BLaER1 (cell line): ENCODE measurements around the gene BMPR1A.
"Not testable (repeated sequence)": the region's sequence is repeated elsewhere in the genome, so short reads cannot be mapped to it uniquely, and the experiment has no call there.

Source experiments
- H3K27ac ChIP-seq: shearing (Covaris generic); formaldehyde crosslinking; 2 replicates; pipeline ENCODE4 v1.8.1; 2022
- H3K27me3 ChIP-seq: shearing (Covaris generic); formaldehyde crosslinking; 2 replicates; pipeline ENCODE4 v1.8.1; 2022
- H3K36me3 ChIP-seq: shearing (Covaris generic); formaldehyde crosslinking; 2 replicates; pipeline ENCODE4 v1.8.1; 2022
- H3K4me1 ChIP-seq: shearing (Covaris generic); formaldehyde crosslinking; 2 replicates; pipeline ENCODE4 v1.8.1; 2022
- H3K4me2 ChIP-seq: shearing (Covaris generic); formaldehyde crosslinking; 2 replicates; pipeline ENCODE4 v1.8.1; 2022
- H3K4me3 ChIP-seq: shearing (Covaris generic); formaldehyde crosslinking; 2 replicates; pipeline ENCODE4 v1.8.1; 2022
- H3K9ac ChIP-seq: shearing (Covaris generic); formaldehyde crosslinking; 2 replicates; pipeline ENCODE4 v1.8.1; 2022
- H3K9me3 ChIP-seq: shearing (Covaris generic); formaldehyde crosslinking; 2 replicates; pipeline ENCODE4 v1.8.1; 2022
- H4K20me1 ChIP-seq: shearing (Covaris generic); formaldehyde crosslinking; 2 replicates; pipeline ENCODE4 v1.8.1; 2022
- Cebpa-rat ChIP-seq: shearing (Covaris generic); IDR thresholded peaks from 2 replicates; pipeline ENCODE4 v1.8.1; 2022

The BMPR1A gene

DNA sequence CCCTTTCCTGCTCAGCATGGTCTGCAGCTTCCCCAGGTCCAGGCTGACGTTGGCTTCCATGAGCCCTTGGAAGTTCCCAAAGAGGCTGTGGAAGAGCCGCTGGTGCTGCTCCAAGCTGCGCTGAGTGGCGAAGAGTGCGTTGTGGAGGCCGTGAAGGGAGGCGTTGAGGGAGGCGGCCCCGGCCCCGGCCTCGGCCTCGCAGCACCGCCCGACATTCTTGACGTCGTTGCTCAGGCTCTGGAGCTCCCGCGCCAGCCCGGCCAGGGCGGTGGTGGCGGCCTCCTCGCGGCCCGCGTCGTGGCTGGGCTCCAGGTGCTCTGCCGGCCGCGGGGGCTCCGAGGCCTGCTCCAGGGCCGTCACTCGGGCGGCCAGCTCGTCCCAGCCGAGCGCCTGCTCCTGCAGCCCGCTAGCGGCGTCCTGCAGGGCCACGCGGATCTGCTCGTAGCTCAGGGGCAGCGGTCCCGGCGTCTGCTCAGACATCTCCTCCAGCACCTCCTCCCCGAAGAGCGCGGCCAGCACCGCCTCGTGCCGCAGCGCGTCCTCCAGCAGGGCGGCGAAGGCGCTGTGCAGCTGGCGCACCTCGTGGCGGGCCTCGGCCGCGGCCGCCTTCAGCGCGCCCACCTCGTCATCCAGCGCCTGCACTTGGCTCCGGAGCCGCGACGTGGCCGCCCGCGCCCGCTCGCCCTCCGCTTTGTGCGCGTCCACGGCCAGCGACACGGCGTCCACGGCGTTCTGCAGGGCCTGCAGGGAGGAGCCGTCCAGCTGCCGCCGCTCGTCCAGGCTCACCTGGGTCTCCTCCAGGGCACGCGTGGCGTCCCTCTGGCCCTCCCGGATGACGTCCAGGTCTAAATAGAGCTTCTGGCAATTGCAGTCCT, 186.3 kb downstream of the BMPR1A start:
- Histone ChIP-seq H3K4me1 (no peaks in the 10 kb centered on the region), H3K4me2 (no peak overlapping the region), H3K4me3 (no peak overlapping the region), H3K27ac (no peak overlapping the region), H3K9ac (no peak overlapping the region), H3K27me3 (no peaks in the 10 kb centered on the region), H3K9me3 (0 out of 2 replicates have a peak, but pooled peaks cover 5% of the 10 kb centered on the region), H3K36me3 (no peaks in the 10 kb centered on the region), H4K20me1 (no peaks in the 10 kb centered on the region)
- TF ChIP-seq Cebpa-rat, result no peak

DNA sequence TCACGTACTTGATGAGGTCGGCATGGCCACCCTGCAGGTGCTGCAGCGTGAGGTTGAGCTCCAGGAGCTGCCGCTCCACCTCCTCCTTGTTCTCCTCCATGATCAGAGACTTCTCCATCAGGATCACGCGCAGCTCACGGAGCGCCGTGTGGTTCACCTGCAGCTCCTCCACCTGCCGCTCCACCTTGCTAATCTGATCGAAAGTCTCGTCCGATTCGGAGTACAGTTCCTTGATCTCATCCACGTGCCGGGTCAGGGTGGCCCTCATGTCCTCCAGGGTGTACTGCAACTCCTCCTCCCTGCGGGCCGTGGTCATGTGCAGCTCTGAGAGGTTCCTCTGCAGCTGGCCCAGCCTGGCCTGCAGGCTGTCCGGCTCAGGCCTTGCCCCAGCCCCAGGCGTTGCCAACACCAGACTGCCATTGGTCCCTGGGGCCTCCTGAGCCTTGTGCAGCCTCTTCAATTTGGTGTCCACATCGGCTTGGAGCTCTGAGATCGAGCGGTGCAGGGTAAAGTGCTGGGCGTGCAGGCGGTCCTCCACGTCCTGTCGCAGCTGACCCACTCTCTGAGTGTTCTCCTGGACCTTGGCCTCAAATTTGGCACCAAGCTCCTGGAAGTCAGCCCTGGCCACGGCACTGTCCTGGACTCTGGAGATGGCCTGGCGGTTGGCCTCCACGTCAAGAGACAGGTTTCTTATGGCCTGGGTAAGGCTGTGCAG, 187.1 kb downstream of the BMPR1A start:
- Histone ChIP-seq H3K36me3 (no peaks in the 10 kb centered on the region), H3K4me1 (no peaks in the 10 kb centered on the region), H3K4me2 (no peak overlapping the region), H3K27ac (no peak overlapping the region), H3K27me3 (no peaks in the 10 kb centered on the region), H3K4me3 (no peak overlapping the region), H3K9ac (no peak overlapping the region), H3K9me3 (0 out of 2 replicates have a peak, but pooled peaks cover 5% of the 10 kb centered on the region), H4K20me1 (no peaks in the 10 kb centered on the region)
- no peak for TF ChIP-seq Cebpa-rat

DNA sequence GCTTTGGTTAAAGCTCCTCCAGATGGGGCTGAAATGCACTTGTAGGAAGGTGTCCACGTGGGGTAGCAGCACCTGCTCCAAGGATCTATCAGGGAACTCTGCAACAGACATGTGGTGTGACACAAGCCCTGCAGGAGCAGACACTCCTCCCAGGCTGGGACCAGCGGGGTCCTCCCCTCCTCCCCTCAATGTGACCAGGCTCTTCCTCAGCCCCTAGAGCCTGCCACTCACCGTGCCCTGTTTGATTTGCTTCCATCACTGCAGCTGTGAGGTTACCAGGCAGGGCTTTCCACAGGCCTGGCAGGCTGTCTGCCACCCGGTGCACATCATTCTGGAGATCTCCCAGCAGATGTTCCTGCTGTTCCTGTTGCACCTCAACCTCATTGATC, 187.6 kb downstream of the BMPR1A start:
- Histone ChIP-seq H3K4me3 (no peak overlapping the region), H3K9ac (no peak overlapping the region), H3K36me3 (no peaks in the 10 kb centered on the region), H3K4me2 (no peak overlapping the region), H4K20me1 (no peaks in the 10 kb centered on the region), H3K9me3 (0 out of 2 replicates have a peak, but pooled peaks cover 5% of the 10 kb centered on the region), H3K27ac (no peak overlapping the region), H3K4me1 (no peaks in the 10 kb centered on the region), H3K27me3 (no peaks in the 10 kb centered on the region)
- TF ChIP-seq Cebpa-rat, result no peak

DNA sequence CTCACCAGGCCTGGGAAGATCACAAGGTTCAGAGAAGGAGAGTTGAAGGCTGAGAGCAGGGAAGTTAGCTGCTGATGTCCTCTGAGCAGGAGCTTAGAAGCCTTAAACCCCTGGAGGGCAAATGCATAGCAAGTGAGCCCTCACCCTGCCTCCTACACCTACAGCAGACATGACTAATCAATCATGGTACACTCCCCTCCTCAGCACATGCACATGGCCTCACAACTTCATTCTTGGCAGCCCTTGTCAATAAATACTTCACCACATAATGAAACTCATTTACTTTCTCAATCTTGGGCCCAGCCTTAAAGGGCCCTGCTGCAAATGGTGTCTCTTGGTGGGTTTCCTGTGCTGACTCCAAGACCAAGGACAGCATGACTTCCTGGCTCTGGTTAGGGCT, 188.1 kb downstream of the BMPR1A start:
- Histone ChIP-seq H4K20me1 (no peaks in the 10 kb centered on the region), H3K4me3 (no peak overlapping the region), H3K27me3 (no peaks in the 10 kb centered on the region), H3K4me1 (no peaks in the 10 kb centered on the region), H3K36me3 (no peaks in the 10 kb centered on the region), H3K4me2 (no peak overlapping the region), H3K27ac (no peak overlapping the region), H3K9me3 (0 out of 2 replicates have a peak, but pooled peaks cover 5% of the 10 kb centered on the region), H3K9ac (no peak overlapping the region)
- TF ChIP-seq Cebpa-rat, result no peak

DNA sequence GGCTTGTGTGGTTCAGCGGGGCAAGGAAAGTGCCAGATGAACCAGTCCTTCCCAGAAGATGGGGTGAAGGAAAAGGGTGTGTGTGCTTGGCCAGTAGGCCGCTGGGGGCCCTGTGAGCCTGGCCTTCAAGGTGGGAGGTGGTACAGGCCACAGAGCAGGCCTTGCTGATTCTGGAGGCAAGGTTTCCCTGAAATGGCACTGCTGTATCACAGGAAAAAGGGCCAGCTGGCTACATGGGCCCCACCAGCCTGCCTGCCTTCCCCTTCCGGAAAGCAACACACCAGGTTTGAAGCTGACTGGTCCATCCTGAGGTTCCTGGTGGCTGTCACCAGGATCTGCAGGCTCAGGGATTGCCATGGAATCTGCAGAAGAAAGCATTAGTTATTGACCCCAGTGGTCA, 188.5 kb downstream of the BMPR1A start:
- Histone ChIP-seq H3K9me3 (0 out of 2 replicates have a peak, but pooled peaks cover 5% of the 10 kb centered on the region), H4K20me1 (no peaks in the 10 kb centered on the region), H3K4me3 (no peak overlapping the region), H3K9ac (no peak overlapping the region), H3K27ac (no peak overlapping the region), H3K36me3 (no peaks in the 10 kb centered on the region), H3K4me1 (no peaks in the 10 kb centered on the region), H3K4me2 (no peak overlapping the region), H3K27me3 (no peaks in the 10 kb centered on the region)
- no peak for TF ChIP-seq Cebpa-rat

DNA sequence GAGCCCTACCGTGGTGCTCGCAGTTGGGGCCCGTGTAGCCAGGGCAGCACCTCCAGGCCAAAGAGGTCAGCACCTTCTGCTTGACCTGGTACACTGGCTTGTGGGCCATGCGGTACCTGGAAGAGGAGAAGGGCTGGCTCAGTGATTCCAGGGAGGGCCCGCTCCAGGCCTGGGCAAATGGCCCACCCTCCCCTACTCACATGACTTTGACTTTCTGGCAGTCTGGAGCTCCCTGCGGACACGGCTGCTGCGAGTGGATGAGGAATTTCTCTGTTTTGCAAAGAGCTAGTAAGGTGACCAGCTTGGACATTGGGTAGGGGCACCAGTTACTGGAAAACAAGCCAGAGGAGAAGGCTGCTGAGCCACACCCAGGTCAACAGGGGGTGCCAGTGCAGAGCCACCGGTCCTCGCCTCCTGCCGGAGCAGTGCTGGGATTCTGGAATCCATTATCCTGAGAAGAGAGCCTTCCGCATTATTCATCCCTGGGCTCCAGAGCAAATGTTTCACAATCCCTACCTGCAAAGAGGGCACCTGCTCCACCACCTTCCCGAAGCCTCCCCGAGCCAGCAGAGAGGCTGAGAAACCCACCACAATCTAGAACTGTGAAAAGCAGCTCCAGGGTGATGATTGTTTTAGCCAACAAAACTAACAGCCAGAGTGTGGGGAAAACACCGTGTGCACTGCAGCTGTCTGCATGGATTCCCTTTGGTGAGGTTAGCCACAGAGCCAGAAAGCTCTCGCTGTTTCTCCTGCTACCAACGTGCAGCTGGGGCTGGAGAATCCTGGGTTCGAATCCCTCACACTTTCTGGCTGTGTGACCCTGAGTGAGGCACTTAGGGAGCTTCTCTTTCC, 189.2 kb downstream of the BMPR1A start:
- H3K27me3 ChIP-seq, result no peaks in the 10 kb centered on the region
- no peak overlapping the region for H3K4me3 ChIP-seq
- H3K9me3 ChIP-seq, result 0 out of 2 replicates have a peak, but pooled peaks cover 6% of the 10 kb centered on the region
- no peak overlapping the region for H3K9ac ChIP-seq
- TF ChIP-seq Cebpa-rat, result no peak
- H3K4me2 ChIP-seq, result no peak overlapping the region
- no peaks in the 10 kb centered on the region for H4K20me1 ChIP-seq
- H3K36me3 ChIP-seq, result no peaks in the 10 kb centered on the region
- no peaks in the 10 kb centered on the region for H3K4me1 ChIP-seq
- no peak overlapping the region for H3K27ac ChIP-seq

DNA sequence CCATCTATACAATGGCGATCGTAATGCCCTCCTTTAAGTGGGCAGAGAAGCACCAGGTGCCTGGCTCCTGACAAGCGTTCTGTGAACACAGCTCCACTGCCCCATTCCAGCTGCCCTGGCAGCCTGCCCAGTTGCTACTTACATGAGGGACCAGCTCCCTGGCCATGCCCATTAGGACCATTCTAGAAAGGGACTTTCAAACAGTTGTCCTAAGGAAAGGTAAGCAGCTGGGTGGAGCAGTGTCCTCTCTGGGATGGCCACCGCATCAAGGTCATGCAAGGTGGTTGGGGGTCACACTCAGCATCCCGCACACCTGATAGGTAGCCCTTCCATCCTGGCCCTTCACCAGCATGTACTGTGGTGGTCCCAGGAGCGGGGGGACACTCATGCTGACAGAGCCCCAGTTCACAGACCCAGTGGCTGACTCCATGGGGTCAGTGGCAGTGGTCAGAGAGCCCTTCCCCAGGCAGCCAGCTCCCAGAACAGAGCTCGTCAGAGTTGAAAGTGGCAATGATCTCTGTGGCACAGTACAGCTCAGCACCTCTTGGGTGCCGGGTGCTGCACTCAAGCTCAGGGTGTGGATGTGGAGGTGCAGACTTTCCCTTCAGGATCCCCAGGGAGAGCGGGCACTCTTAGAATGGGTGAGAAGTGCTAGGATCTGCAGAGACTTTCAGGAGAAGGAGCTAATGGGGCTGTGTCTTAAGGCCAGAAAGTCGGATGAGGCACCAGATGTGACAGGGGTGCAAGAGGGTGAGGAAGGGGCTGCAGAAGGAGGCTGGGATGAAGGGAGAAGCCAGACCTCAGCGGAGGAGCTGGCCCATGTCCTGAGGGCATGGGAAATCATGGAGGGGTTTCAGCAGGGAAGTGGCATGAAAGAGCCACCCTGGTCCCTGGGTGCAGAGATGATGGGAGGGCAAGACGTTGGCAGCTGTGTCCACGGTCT, 190.1 kb downstream of the BMPR1A start:
- H4K20me1 ChIP-seq, result no peaks in the 10 kb centered on the region
- no peak overlapping the region for H3K4me3 ChIP-seq
- no peak overlapping the region for H3K4me2 ChIP-seq
- TF ChIP-seq Cebpa-rat, result no peak
- no peaks in the 10 kb centered on the region for H3K36me3 ChIP-seq
- H3K27me3 ChIP-seq, result no peaks in the 10 kb centered on the region
- H3K27ac ChIP-seq, result no peak overlapping the region
- H3K4me1 ChIP-seq, result no peaks in the 10 kb centered on the region
- H3K9ac ChIP-seq, result no peak overlapping the region
- peaks cover 10% of the 10 kb centered on the region; the same call in 1 of the 2 replicates for H3K9me3 ChIP-seq

DNA sequence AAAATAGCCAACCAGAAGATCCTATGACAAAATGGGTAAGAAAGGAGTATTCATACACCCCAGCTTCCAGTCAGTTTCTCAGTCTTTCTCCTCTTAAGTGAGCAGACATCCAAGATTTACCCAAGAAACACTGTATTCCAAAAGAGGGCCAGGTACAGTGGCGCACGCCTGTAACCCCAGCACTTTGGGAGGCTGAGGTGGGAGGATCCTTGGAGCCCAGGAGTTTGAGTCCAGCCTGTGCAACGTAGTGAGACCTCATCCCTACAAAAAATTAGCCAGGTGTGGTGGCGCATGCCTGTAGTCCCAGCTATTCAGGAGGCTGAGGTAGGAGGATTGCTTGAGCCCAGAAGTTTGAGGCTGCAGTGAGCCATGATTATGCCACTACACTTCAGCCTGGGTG, 191.4 kb downstream of the BMPR1A start:
- H3K4me2 ChIP-seq, H3K27me3 ChIP-seq: not testable (repeated sequence)
- peaks cover 21% of the 10 kb centered on the region for H3K9me3 ChIP-seq

DNA sequence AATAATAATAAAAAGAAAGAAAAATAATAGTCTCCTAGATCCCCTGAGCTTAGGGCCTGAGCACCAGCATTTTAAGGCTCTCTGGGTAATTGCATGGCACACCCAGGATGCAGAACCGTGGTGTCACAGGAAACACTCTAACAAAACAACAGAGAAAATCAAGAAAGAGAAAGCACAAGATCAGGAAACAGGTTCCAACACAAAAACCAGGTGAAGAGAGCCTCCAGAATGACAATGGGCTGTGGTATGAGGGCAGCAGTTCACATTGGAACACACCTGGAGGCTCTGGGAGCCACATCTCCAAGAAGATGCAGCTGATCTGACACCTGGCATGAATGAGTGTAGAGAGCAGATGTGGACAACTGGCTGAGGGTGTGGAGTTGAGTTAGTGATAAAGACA, 193.9 kb downstream of the BMPR1A start:
- TF ChIP-seq Cebpa-rat, result no peak
- no peaks in the 10 kb centered on the region for H4K20me1 ChIP-seq
- no peak overlapping the region for H3K4me3 ChIP-seq
- H3K27me3 ChIP-seq, result no peaks in the 10 kb centered on the region
- peaks cover 28% of the 10 kb centered on the region for H3K9me3 ChIP-seq
- no peak overlapping the region for H3K9ac ChIP-seq
- H3K4me2 ChIP-seq, result no peak overlapping the region
- no peaks in the 10 kb centered on the region for H3K36me3 ChIP-seq
- H3K4me1 ChIP-seq, result no peaks in the 10 kb centered on the region
- H3K27ac ChIP-seq, result no peak overlapping the region

More for the DNA sequence above, 191.4 kb downstream of the BMPR1A start:
- not testable (repeated sequence) for H3K36me3 ChIP-seq, H3K4me3 ChIP-seq, H4K20me1 ChIP-seq, H3K27ac ChIP-seq, H3K9ac ChIP-seq, H3K4me1 ChIP-seq
